SK-N-MC (cell line): ENCODE results near the gene KATNIP.

Source experiments
- EZH2 ChIP-seq: fragments of 200-600 bp; sonication (generic); IDR thresholded peaks from one replicate; pipeline ENCODE4 v1.6.1; 2017; ENCODE audit warnings: antibody characterized with exemption
- FOXP2 ChIP-seq: optimal IDR thresholded peaks from 2 replicates; pipeline ENCODE3; 2011; ENCODE audit warnings: mild to moderate bottlenecking, moderate library complexity; ENCODE audit not compliant: insufficient read depth; ENCODE audit errors: extremely low read length, control extremely low read depth

DNA sequence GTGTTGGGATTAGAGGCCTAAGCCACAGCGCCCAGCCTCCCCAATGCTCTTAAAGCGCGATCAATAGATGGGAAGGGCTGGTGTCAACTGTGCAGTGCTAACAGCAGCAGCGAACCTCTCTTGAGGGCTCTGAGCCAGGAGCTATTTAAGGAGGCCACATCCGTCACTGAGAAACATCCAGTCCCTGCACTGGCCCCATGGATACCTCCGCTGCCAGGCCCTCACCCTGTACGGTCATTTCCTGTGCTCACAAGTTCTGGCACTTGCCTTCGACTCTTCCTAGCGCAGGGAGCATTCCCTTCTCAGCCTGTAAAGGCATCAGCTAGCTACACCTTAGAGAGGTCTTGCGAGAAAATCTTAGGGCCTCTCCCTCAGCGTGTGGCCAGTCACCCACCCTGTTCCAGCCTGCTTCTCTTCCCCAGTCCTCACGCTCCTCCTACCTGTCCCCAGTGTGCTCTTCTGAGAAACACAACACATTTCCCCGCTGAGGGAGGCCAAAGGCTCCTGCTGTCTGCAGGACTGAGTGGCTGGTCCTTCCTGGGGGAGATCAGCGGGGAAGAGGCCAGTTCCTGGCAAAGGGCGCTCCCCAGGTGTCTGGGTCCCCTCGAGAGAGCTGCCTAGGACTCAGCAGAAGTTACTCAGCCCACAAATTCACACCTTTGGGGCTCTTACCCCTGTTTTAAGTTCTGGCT is 28.8 kb upstream of the KATNIP start:
- TF ChIP-seq FOXP2, result no peak
- no peak for TF ChIP-seq EZH2
